GM19438 (cell line): ENCODE data around the gene TRMT6.

Experiments used
- ATAC-seq: cut with Tn5 transposase; IDR thresholded peaks from one replicate; pipeline ENCODE4 v1.9.1; 2021; ENCODE audit warnings: low read depth; ENCODE audit not compliant: unreplicated experiment

Gene TRMT6, protein sequence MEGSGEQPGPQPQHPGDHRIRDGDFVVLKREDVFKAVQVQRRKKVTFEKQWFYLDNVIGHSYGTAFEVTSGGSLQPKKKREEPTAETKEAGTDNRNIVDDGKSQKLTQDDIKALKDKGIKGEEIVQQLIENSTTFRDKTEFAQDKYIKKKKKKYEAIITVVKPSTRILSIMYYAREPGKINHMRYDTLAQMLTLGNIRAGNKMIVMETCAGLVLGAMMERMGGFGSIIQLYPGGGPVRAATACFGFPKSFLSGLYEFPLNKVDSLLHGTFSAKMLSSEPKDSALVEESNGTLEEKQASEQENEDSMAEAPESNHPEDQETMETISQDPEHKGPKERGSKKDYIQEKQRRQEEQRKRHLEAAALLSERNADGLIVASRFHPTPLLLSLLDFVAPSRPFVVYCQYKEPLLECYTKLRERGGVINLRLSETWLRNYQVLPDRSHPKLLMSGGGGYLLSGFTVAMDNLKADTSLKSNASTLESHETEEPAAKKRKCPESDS

DNA sequence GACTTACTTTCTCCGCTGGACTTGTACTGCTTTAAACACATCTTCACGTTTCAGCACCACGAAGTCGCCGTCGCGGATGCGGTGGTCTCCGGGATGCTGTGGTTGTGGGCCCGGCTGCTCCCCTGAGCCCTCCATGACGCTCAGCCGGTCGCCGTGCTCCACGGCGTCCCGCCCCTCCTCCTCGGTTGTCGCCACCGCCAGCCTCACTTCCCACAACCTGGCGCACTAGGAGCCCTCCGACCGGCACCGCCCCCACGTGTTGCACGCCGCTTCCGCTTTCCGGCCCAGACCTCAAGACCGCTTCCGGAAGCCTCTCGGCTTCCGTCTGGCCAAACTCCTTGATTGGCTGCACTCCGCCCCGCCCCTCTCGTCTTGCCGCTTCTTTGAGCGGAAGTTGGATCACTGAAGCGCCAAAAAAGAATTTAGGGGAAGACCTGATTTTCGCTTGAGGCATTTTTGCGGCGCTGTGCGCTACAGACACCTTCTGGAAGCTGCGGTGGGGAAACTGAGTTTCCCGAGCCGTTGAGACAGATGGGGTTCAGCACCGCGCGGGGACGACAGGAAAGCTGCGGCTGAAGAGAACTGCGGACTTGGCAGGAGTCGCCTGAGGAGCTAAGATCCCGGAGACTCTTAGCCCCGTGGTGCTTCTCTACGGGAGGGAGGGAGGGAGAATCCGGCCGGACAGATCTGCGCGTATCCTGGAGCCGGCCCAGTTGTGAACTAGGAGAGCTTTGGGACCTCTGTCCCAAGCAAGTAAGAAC, at the start of gene TRMT6, which contains the start of gene MCM8:
TSS of gene TRMT6 (minus strand) at position 263 of the 761 bp plus-strand sequence. CDS start at position 135, 128 bp downstream.
TSS of gene MCM8 (plus strand) at position 382 of the 761 bp plus-strand sequence. CDS start 1,364 bp downstream, outside the sequence.
- ATAC-seq = peak; percentile 98

- no peak for ATAC-seq
Observed at GRCh38 chr20:5999783-6000182, 49.5 kb upstream of the TRMT6 start.

- peak; percentile 89 for ATAC-seq
Observed at GRCh38 chr20:5996765-5997164, 46.4 kb upstream of the TRMT6 start.

DNA sequence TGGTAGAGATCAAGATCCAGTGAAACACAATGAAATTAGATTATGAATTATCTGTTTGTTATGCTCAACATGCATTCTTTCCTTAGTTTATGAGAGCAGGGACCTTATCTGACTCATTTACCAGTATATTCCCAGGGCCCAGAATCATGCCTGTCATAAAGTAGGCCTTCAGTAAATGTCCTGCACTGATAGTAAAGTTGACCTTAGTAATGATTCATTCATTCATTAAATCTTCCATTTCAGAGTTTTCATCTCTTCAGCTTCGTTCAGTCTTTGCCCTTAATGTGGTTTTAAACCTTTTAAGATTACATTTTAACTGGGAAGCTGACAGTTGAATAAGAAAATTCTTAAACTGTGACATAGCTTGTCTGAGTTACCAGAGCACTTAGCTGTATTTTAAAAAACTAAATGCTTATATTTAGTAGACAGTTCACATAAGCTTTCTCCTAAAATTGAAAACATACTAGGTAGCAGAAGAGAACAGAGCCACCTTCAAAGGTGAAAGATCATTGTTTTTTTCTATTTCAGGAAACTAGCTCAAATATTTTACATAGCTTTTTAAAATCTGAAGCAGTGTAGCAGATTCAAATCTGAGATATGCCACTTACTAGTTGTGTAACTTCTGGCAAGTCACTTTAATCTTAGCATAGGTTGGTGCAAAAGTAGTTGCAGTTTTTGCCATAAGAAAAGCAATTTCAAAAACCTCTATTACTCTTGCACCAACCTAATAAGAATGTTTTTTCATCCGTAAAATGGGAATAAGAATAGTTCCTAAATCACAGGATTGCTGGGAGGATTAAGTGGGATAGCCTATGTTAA, 41.5 kb upstream of the TRMT6 start:
- no peak for ATAC-seq

DNA sequence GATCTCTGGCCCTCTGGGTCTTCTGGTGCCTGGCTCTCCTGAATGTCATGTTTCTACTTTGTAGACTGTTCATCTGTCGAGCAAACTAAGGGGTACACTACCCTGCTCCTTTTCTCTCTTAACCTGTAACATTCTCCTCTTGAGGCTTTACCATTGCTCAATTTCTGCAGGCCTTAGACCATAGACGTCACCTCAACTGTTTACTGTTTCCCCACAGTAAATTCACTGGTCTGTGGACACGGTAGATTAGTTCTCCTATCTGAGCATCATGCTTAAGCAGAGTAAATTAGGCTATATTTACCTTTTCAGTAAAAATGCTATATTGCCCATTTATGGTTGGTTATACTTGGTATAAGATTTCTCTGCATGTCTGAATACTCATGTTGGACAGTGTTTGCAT, 40.6 kb upstream of the TRMT6 start:
- no peak for ATAC-seq

GRCh38 chr20:5989539-5989938, 39.2 kb upstream of the TRMT6 start:
- ATAC-seq = no peak

DNA sequence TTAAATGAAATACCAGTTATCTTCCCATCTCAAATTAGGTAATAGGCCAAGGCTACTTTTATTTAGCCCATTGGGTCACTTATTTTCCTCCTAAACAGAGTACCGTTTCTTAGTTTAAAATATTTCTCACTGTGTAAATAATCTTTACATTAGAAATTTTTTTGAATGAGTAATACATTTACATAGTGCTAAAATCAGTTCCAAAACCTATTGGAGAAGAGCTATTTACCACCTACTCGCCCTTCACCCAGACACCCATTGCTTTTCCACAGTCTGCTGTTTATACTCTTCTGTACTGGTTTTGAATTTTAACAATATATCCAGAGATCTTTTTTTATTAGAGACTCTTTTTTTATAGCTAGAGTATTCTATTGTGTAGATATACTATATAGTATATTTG, 37.0 kb upstream of the TRMT6 start:
- no peak for ATAC-seq

DNA sequence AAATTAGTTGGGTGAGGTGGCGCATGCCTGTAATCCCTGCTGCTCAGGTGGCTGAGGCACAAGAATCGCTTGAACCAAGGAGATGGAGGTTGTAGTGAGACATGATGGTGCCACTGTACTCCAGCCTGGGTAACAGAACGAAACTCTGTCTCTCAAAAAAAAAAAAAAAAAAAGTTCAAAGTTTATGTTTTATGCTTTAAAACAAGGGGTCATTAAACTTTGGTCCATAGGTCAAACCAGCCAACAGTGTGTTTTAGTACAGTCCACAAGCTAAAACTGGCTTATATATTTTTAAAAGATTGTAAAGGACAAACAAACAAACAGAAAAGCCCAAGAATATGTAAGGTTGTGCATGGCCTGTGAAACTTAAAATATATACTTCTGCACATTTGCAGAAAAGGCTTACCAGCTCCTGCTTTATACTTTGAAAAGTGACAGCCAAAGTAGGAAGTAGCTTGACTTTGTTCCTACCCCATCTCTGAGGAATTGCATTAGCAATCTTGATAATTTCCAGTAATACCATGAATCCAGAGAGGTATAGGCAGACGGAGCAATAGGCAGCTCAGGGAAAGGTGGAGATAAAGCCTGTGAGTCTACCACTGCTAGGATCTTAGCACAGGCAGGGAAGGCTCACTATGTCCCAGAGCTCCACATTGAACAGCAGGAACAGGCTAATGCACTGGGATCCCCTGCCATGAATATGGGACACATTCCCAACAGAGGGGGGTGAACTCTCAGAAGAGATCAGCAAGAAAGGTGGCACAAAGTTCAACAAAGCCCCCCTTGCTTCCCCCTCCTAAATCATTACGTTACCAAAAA, 30.6 kb upstream of the TRMT6 start:
- ATAC-seq = no peak

GRCh38 chr20:5979801-5980200, 29.5 kb upstream of the TRMT6 start:
- ATAC-seq = no peak

- no peak for ATAC-seq
Observed at GRCh38 chr20:5977975-5978374, 27.6 kb upstream of the TRMT6 start.

DNA sequence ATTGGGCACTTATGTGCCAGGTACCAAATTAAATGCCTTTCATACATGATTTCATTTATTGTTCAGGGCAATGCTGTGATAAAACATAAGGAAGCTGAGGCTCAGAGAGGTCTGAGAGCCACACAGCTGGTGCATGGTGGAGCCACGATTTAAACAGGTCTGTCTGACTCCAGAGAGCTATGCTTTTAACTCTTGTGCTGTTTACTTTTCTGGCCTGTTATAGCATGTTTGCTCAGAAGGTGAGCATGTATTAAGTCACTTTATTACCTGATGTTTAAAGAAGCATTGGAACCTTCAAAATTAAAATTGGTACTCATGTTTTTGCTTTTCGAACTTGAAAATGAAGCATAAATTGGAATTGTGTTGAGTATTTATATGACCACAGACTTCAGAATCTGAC, 26.9 kb upstream of the TRMT6 start:
- no peak for ATAC-seq

- no peak for ATAC-seq
Observed at GRCh38 chr20:5975778-5976177, 25.4 kb upstream of the TRMT6 start.

DNA sequence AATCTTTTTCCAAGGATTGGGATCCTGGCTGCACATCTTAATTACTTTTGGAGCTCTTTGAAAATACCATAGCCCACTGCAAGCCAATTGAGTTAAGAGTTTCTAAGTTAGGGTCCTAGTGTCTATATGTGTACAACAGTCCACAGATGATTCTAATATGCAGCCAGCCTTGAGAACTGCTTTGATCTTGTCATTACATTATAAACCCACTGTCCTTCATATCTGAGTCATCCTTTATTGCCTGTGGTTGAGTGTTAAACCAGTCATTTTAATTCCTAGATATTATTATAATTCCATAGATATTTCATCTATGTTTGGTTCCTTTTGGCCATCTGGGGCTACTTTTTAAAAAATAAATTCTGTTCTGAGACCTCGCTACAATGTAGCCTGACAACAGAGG, 24.2 kb upstream of the TRMT6 start:
- no peak for ATAC-seq

DNA sequence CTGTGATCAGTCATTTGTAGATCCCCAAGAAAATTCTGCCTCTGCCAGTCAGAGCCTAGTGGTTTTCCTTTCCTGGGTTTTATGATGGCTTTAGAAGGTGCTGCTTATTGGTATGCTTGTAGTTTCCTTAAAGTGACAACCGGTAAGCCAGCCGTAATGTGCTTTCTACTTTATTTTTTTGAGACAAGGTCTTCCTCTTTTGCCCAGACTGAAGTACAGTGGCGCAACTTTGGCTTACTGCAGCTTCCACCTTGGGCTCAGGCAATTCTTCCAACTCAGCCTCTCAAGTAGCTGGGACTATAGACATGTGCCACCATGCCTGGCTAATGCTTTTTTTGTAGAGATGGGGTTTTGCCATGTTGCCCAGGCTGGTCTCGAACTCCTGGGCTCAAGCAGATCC, 23.6 kb upstream of the TRMT6 start:
- no peak for ATAC-seq

DNA sequence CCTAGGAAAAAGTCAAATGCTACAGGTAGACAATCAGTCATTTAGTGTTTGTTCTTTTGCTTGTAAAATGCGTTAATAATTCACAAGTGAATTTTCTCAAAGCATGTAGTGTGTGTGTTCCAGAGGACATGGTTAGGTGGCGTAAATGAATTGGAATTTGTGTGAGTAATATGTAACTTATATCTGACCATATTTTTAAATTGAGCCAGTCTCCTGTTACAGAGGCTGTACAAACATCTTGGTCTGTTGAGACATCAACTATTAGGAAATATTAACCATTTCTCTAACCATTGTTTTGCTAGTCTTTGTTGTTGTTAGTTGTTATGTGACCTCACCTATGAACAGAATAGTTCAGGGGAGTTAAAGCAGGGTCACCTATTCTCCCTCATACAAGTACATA, 22.8 kb upstream of the TRMT6 start:
- ATAC-seq = no peak

GRCh38 chr20:5971203-5971602, 20.9 kb upstream of the TRMT6 start:
- no peak for ATAC-seq

DNA sequence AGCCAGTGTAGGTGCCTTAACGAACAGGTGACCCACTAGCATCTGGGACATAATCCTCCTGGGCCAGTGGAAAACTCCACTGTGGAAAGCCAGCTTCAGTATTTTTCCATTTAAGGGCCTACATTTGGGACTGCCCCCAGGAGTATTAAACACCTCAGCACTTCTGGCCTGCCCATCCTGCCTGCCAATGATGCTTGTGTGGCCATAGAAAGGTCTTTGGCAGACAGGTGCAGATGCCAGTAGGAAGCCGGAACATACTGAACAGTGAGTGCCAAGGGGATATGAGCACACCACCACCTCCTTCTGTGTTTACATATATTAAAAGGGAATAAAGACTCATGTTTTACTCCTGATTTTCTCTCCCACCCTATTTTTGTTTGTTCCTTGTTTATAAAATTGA, 20.0 kb upstream of the TRMT6 start:
- ATAC-seq = no peak

- no peak for ATAC-seq
Observed at GRCh38 chr20:5969940-5970339, 19.6 kb upstream of the TRMT6 start.

- no peak for ATAC-seq
Observed at GRCh38 chr20:5969348-5969935, 19.1 kb upstream of the TRMT6 start.

DNA sequence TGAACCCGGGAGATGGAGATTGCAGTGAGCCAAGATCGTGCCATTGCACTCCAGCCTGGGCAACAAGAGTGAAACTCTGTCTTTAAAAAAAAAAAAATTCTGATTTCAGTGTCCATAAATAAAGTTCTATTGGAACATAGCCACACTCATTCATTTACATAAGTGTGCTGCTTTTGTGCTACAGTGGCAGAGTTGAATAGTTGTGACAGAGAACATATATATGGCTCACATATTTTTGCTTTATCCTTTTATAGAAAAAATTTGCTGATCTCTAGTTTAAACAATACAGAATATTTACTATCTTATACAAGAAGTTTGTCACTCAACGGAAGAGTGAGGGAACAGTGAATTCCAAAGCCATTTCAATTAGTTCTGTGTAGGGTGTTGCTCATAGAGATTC, 18.1 kb upstream of the TRMT6 start:
- no peak for ATAC-seq
